ENCODE data around the gene SGIP1. TPM values are rescaled to one million over a fixed set of nuclear protein-coding genes. Genes with fewer than 3 reads are reported as not detected.

The SGIP1 gene
- total and polyA plus RNA-seq, 2 experiments from 2014 or later = 2.4 to 6.1 TPM

- TF ChIP-seq, protein P1, sequence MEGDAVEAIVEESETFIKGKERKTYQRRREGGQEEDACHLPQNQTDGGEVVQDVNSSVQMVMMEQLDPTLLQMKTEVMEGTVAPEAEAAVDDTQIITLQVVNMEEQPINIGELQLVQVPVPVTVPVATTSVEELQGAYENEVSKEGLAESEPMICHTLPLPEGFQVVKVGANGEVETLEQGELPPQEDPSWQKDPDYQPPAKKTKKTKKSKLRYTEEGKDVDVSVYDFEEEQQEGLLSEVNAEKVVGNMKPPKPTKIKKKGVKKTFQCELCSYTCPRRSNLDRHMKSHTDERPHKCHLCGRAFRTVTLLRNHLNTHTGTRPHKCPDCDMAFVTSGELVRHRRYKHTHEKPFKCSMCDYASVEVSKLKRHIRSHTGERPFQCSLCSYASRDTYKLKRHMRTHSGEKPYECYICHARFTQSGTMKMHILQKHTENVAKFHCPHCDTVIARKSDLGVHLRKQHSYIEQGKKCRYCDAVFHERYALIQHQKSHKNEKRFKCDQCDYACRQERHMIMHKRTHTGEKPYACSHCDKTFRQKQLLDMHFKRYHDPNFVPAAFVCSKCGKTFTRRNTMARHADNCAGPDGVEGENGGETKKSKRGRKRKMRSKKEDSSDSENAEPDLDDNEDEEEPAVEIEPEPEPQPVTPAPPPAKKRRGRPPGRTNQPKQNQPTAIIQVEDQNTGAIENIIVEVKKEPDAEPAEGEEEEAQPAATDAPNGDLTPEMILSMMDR (conservative IDR thresholded peaks at IDR 0.05; ENCODE audit: low read depth in 2 of 2) = no peak
- TF ChIP-seq STAT1 (IDR thresholded peaks at IDR 0.05; ENCODE audit: unreplicated experiment) (no peak), EZH2phosphoT487 (IDR thresholded peaks at IDR 0.05; ENCODE audit: unreplicated experiment) (no peak), ZNF462 (CRISPR knock-in tag; IDR thresholded peaks at IDR 0.05) (no peak), POLR2AphosphoS5 (IDR thresholded peaks at IDR 0.05; ENCODE audit: low read depth) (no peak)
These were observed 1.9 kb downstream of the SGIP1 start (continued) for GRCh38 chr1:66535853-66536252.

DNA sequence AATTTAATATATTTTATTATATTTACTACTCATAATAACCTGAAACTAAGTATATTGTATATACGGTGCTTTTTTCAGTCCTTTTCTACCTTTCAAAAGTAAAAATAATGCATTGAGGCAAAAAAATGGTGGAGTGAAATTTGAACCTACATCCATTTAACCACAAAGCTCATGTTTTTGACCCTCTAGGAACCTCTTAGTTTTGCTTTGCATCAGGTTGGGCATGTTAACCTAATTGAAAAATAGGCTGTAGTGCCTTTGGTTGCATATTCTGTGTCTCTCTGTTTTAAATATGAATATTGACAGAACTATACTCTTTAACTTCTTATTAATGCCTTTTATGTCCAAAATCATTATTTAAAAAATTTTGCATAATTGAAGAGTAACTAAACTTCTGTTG lies 3.8 kb downstream of the SGIP1 start:
- ATAC-seq (no peak), DNase-seq (ENCODE audit: low spot score) (no peak)
- H3K27ac ChIP-seq (ENCODE audit: low read depth) = no peak overlapping the region
- no peaks in the 10 kb centered on the region for H3K36me3 ChIP-seq (ENCODE audit: insufficient read depth)
- peaks cover 9% of the 10 kb centered on the region; the same call in 1 of the 2 replicates for H3K27me3 ChIP-seq (ENCODE audit: insufficient read depth)
- TF ChIP-seq, protein P1 (conservative IDR thresholded peaks at IDR 0.05; ENCODE audit: low read depth in 2 of 2) = no peak
- TF ChIP-seq NANOG (IDR thresholded peaks at IDR 0.05; ENCODE audit: borderline replicate concordance) (no peak), EZH2phosphoT487 (IDR thresholded peaks at IDR 0.05; ENCODE audit: unreplicated experiment) (no peak), ZNF114 (CRISPR knock-in tag; IDR thresholded peaks at IDR 0.05) (no peak)
- TF ChIP-seq, protein P2, sequence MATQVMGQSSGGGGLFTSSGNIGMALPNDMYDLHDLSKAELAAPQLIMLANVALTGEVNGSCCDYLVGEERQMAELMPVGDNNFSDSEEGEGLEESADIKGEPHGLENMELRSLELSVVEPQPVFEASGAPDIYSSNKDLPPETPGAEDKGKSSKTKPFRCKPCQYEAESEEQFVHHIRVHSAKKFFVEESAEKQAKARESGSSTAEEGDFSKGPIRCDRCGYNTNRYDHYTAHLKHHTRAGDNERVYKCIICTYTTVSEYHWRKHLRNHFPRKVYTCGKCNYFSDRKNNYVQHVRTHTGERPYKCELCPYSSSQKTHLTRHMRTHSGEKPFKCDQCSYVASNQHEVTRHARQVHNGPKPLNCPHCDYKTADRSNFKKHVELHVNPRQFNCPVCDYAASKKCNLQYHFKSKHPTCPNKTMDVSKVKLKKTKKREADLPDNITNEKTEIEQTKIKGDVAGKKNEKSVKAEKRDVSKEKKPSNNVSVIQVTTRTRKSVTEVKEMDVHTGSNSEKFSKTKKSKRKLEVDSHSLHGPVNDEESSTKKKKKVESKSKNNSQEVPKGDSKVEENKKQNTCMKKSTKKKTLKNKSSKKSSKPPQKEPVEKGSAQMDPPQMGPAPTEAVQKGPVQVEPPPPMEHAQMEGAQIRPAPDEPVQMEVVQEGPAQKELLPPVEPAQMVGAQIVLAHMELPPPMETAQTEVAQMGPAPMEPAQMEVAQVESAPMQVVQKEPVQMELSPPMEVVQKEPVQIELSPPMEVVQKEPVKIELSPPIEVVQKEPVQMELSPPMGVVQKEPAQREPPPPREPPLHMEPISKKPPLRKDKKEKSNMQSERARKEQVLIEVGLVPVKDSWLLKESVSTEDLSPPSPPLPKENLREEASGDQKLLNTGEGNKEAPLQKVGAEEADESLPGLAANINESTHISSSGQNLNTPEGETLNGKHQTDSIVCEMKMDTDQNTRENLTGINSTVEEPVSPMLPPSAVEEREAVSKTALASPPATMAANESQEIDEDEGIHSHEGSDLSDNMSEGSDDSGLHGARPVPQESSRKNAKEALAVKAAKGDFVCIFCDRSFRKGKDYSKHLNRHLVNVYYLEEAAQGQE (IDR thresholded peaks at IDR 0.05; ENCODE audit: unreplicated experiment) = no peak
- TF ChIP-seq, protein P3, sequence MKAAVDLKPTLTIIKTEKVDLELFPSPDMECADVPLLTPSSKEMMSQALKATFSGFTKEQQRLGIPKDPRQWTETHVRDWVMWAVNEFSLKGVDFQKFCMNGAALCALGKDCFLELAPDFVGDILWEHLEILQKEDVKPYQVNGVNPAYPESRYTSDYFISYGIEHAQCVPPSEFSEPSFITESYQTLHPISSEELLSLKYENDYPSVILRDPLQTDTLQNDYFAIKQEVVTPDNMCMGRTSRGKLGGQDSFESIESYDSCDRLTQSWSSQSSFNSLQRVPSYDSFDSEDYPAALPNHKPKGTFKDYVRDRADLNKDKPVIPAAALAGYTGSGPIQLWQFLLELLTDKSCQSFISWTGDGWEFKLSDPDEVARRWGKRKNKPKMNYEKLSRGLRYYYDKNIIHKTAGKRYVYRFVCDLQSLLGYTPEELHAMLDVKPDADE (IDR thresholded peaks at IDR 0.05) = no peak
- no peaks in the 10 kb centered on the region; the same call in 1 of the 2 replicates for H3K9me2 ChIP-seq (ENCODE audit: insufficient read depth)
- H3K4me2 ChIP-seq = no peak overlapping the region
- Mint-ChIP-seq H3K9me3 (no peaks in the 10 kb centered on the region), H3K4me1 (peaks cover 33% of the 10 kb centered on the region), H3K4me3 (no peak overlapping the region), H3K36me3 (ENCODE audit: low read depth) (no peaks in the 10 kb centered on the region), H3K27ac (no peak overlapping the region), H3K27me3 (ENCODE audit: insufficient read depth, low read depth, poor library complexity) (peaks cover 8% of the 10 kb centered on the region)
- no peaks in the 10 kb centered on the region for H4K20me1 ChIP-seq (replicated peaks; ENCODE audit: insufficient read depth)
- H3K4me1 ChIP-seq (ENCODE audit: insufficient read depth) = peaks cover 33% of the 10 kb centered on the region
- H2AFZ ChIP-seq = no peak overlapping the region
- H3K4me3 ChIP-seq = no peak overlapping the region
- H3K79me2 ChIP-seq (replicated peaks; ENCODE audit: insufficient read depth) = no peaks in the 10 kb centered on the region
- no peaks in the 10 kb centered on the region for H3F3A ChIP-seq (replicated peaks; ENCODE audit: low read depth)

Measured in GM23338 (cell line).